ENCODE data around the gene RCBTB1. TPM values are rescaled to one million over a fixed set of nuclear protein-coding genes. Genes with fewer than 3 reads are reported as not detected.

Gene RCBTB1
- 13.5 and 14.1 TPM in 2 replicates for total RNA-seq

GRCh38 chr13:49585220-49586157, at the start of gene RCBTB1:
RCBTB1 (minus strand) TSS chr13:49585558; CDS start chr13:49567279, 18,279 bp downstream.

GRCh38 chr13:49627831-49628652, 42.7 kb upstream of the RCBTB1 start, which contains the start of gene ARL11:
ARL11 (plus strand) TSS chr13:49628507; CDS start chr13:49630448, 1,941 bp downstream.

GRCh38 chr13:49495783-49496762, 89.3 kb downstream of the RCBTB1 start, which contains the start of gene PHF11:
PHF11 (plus strand) TSS chr13:49495953; CDS start chr13:49496002, 49 bp downstream.

Other genes with a start within 250 kb of the RCBTB1 start
- 6.7 and 7.1 TPM in 2 replicates for gene CAB39L, start 141.5 kb downstream of the RCBTB1 start, total RNA-seq
- gene SETDB2, start 141.3 kb downstream of the RCBTB1 start, total RNA-seq = 3.6 and 4.0 TPM in 2 replicates
- 18.4 and 25.9 TPM in 2 replicates for gene PHF11, start 89.6 kb downstream of the RCBTB1 start, total RNA-seq
- under 0.01 TPM in 1 of 2 replicates, not detected in the other for gene ARL11, start 42.9 kb upstream of the RCBTB1 start, total RNA-seq
- 102 and 121 TPM in 2 replicates for gene EBPL, start 105.9 kb upstream of the RCBTB1 start, total RNA-seq
- gene KPNA3, start 207.1 kb upstream of the RCBTB1 start, total RNA-seq = 26.2 and 28.9 TPM in 2 replicates